Astrocyte of the cerebellum (primary cell): ENCODE measurements around the gene AHDC1.

Source experiments
- DNase-seq: peaks from one replicate; pipeline ENCODE4 v3.0.0-alpha.2; 2011; ENCODE audit warnings: low read depth
- H3K4me3 ChIP-seq: 2 replicates; pipeline ENCODE4 v1.5.1; 2011; ENCODE audit warnings: mild to moderate bottlenecking, low read depth, low read length, moderate library complexity
- CTCF ChIP-seq: IDR thresholded peaks from 2 replicates; pipeline ENCODE4 v1.5.1; 2012; ENCODE audit warnings: low read length, low read depth, moderate library complexity, mild to moderate bottlenecking; ENCODE audit errors: missing control alignments
- in situ Hi-C: cut with HindIII; loops from 2 replicates; pipeline ENCODE4 v1.10.0; 2017; ENCODE audit warnings: low sequenced_read_pairs

AHDC1 gene

GRCh38 chr1:27605300-27605766 is 1.4 kb upstream of the AHDC1 start:
- H3K4me3 ChIP-seq = no peak overlapping the region
- in situ Hi-C loops = loop anchor here (10.0 kb wide), 1 partner anchor 51 kb away; no protein-coding TSS in a partner anchor
- DNase-seq = no peak
- no peak for TF ChIP-seq CTCF

- peak overlapping the region; percentile 87 for H3K4me3 ChIP-seq
- in situ Hi-C loops = loop anchor here (10.0 kb wide), 1 partner anchor 50 kb away; no protein-coding TSS in a partner anchor
- TF ChIP-seq CTCF = no peak
- no peak for DNase-seq
These were observed 795 bp upstream of the AHDC1 start for GRCh38 chr1:27604579-27605299.

- TF ChIP-seq CTCF = no peak
- in situ Hi-C loops = loop anchor here (10.0 kb wide), 1 partner anchor 48 kb away; no protein-coding TSS in a partner anchor
- peak overlapping the region; percentile 87 for H3K4me3 ChIP-seq
- no peak for DNase-seq
These were observed 649 bp downstream of the AHDC1 start for GRCh38 chr1:27603309-27603680.

GRCh38 chr1:27602462-27603308 is 1.3 kb downstream of the AHDC1 start:
- no peak for TF ChIP-seq CTCF
- in situ Hi-C loops = loop anchor here (10.0 kb wide), 1 partner anchor 48 kb away; no protein-coding TSS in a partner anchor
- no peak for DNase-seq
- H3K4me3 ChIP-seq = peak overlapping the region; percentile 87

GRCh38 chr1:27601771-27602461 is 2.0 kb downstream of the AHDC1 start:
- TF ChIP-seq CTCF = no peak
- peak overlapping the region; percentile 87 for H3K4me3 ChIP-seq
- DNase-seq = no peak
- in situ Hi-C loops = loop anchor here (10.0 kb wide), 1 partner anchor 47 kb away; no protein-coding TSS in a partner anchor

GRCh38 chr1:27601321-27601770 is 2.6 kb downstream of the AHDC1 start:
- in situ Hi-C loops = loop anchor here (10.0 kb wide), 1 partner anchor 47 kb away; no protein-coding TSS in a partner anchor
- no peak for TF ChIP-seq CTCF
- peak overlapping the region; percentile 87 for H3K4me3 ChIP-seq
- DNase-seq = no peak
